ENCODE measurements around the gene BCL6. TPM values are rescaled to one million over a fixed set of nuclear protein-coding genes. Genes with fewer than 3 reads are reported as not detected.

Gene BCL6
- polyA plus RNA-seq, 3 donors = 7.2 to 9.4 (median 7.9) TPM

GRCh38 chr3:187763850-187764648 lies 18.8 kb upstream of the BCL6 start:
- DNase-seq (ENCODE audit: low read depth in 3 of 3, low spot score in 2 of 3) = no peak

GRCh38 chr3:187762792-187763191 lies 17.5 kb upstream of the BCL6 start:
- no peak for DNase-seq (ENCODE audit: low read depth in 3 of 3, low spot score in 2 of 3)

DNA sequence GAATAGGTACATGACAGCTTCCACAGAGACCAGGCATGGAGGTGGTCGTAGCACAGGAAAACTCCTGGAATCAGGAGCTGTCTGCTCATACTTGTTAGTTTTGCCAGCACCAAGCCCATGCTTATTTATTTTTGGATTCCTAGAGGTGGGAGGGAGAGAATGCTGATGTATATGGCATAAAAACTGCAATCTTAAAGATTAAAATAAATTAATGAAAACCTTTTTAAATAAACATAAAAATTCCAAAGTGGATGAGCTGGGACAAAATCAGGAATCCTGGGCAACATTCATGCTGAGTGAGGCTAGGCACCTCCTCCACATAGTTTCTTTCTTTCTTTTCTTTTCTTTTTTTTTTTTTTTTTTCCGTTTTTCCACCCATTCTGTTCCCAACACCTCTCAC lies 14.3 kb upstream of the BCL6 start:
- no peak for DNase-seq (ENCODE audit: low read depth in 3 of 3, low spot score in 2 of 3)

DNA sequence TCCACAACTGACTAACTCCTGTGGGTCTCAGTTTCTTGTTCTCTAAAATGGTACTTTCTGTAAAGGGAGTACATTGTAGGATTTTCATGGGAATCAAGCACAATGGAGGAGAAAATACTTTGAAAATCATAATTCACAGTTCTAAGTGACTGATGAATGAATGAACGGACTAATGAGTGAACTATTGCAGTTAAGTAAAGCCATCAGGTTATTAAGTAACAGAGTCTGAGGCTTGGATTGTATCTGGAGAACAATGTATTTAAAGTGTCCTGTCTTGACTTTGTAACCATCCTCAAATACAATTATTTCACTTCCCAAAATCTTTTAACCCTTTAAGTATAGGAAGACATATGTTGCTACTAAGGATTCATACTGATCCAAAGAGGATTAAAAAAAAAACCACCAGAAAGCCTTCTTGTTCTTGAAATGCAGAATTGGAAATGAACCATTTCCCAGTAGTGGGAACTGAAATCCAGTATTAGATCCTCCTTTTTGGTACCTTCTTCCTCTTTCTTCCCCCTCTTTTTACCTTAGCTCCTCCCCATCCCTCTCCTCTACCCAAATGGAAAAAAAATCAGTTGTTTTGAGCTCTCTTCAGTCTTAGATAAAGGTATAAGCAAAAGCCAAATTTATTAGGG lies 13.2 kb upstream of the BCL6 start:
- no peak for DNase-seq (ENCODE audit: low read depth in 3 of 3, low spot score in 2 of 3)

- DNase-seq (ENCODE audit: low read depth in 3 of 3, low spot score in 2 of 3) = no peak
Observed at GRCh38 chr3:187753516-187753915, 8.2 kb upstream of the BCL6 start.

- DNase-seq (ENCODE audit: low read depth in 3 of 3, low spot score in 2 of 3) = no peak
Observed at GRCh38 chr3:187750513-187751123, 5.3 kb upstream of the BCL6 start.

DNA sequence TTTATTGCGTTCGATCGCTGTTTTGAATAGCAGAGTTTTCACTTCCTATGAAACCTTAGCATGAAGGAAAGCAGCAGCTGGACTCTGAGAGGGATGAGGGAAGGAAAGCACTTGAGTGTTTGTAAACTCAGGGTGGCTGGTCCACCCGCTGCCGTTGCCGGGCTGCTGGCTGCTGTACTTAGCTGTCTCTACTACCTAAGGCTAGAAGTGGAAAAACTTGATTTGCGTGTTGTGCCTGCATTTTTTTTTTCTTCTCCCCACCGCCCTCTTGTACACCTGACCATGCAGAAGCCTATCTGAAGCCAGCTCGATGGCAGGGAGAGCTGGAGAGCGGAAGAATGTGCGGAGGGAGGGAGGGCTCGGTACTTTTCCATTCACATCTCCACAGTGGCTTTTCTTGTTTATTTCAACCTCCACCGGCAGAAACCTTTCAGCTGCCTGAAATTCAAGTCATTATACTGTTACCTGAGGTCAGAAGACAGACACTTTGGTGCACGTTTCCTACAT lies 4.8 kb upstream of the BCL6 start:
- DNase-seq (ENCODE audit: low read depth in 3 of 3, low spot score in 2 of 3) = no peak

DNA sequence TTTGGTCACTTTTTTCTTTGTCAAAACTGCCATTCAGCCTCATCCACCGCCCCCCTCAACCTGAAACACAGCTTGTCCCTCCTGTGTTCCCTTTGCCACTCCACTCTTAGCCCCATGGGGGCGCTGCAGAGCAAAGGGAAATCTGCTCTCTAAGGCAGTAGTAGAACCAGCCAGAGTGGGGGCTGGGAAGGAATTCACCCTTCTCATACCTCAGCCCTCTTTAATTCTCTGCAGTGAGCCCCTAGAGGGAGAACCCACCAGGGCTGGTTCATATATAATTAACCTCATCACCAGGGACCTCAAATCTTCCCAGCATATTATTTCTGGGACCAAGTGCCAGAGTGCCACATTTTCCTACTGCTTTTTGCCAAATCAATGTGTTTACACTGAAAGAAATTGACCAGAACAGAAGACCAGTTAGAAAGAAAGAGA lies 2.8 kb upstream of the BCL6 start:
- peak in 2 of 3 donors; percentile 92 to 93 for DNase-seq (ENCODE audit: low read depth in 3 of 3, low spot score in 2 of 3)

GRCh38 chr3:187747506-187747905 lies 2.2 kb upstream of the BCL6 start:
- DNase-seq (ENCODE audit: low read depth in 3 of 3, low spot score in 2 of 3) = no peak

DNA sequence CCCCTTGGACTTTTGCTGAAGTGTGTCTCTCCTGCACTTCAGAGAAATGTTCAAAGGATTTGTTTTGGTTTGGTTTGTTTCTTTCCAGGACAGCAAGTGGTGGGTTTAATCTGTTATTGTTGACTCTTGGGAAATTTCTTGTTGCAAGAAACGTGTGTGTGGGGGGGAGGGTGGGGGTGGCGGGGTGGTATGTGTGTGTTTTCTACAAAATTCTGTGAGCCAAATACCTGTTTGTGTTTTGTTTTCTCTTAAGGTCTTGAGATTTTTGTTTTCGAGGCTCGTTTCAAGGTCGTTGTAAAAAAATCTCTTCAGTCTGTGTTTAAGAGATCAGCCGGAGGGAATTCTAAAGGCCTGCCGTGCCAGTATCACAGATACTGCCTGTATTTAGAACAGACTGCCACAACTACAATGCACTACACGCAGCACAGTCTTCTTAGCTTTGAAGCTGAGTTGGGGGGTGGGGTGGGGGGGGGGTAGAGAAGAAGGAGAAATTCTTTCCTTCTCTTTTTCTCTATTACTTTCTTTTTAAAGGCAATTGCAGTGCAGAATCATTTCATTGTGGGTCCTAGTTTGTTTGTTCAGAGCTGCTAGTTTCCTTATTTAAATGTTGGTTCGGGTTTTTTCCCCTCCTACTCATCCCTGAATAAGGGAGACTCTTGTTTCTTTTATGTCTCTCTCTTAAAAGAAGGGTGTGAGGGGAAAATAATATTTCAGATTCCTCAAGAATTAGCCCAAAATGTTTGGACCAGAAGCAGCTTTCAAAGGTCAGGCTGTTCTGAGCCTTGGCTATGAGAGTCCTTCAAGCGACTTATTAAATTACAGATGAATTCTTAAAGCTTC lies 1.4 kb upstream of the BCL6 start:
- no peak for DNase-seq (ENCODE audit: low read depth in 3 of 3, low spot score in 2 of 3)

DNA sequence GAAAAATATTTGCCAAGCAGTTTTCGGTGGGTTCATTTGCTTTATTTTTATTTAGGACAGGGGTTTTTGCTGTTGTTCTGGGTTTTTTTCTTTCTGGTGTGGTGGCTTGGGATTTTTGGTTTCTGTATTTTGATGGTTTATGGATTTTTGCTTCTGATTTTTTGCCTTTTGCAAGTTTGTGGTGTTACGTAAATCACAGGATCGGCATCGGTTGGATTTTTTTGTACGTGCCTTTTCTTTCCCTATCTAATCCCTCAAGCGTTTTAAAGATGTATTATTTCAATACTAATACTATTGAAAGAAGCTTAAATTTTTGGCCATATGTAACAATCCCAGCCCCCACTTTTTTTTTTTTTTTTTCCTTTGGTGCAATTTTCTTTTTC lies 782 bp upstream of the BCL6 start:
- no peak for DNase-seq (ENCODE audit: low read depth in 3 of 3, low spot score in 2 of 3)

DNA sequence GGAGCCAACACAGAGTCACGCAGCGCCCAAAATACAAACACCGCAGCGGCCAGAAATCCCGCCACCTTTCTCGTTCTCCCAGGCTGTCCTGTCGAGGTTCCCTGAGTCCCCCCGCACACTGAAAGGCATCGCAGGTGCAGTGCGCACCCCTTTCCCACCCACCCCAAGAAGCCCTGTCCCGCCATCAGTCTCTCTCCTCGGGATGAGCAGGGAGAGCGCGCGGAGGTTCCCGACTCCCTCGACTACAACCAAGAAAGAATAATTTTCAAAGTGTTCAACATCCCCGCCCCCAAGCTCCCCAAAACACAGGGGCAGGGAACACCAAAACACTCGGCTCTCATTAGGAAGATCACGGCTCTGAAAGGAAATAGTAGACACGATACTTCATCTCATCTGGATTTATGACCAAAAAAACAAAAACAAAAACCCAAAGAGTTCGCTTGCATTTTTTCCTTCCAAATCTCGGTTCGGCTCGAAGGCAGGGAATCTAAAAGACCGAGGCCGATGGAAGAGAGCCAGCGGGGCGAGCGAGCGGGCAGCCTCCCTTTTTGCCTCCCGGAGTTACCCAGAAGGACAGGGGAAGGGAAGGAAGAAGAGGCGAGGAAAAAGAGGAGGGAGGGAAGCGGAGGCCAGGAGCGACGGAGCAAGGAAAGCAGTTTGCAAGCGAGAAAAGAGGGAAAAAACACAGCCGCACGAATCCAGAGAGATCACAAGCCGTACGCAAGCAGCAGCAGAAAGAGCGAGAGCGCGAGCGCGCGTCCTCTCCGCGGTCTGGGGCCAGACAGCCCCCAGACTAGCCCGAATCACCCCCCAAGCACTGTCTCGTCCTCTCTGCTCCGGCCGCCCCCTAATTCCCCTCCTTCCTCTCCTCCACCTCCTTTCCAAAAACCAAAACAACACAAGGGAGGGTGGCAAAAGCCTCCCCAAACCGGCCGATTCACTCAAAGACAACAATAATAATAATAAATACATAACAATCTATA lies 808 bp downstream of the BCL6 start:
- no peak for DNase-seq (ENCODE audit: low read depth in 3 of 3, low spot score in 2 of 3)

DNA sequence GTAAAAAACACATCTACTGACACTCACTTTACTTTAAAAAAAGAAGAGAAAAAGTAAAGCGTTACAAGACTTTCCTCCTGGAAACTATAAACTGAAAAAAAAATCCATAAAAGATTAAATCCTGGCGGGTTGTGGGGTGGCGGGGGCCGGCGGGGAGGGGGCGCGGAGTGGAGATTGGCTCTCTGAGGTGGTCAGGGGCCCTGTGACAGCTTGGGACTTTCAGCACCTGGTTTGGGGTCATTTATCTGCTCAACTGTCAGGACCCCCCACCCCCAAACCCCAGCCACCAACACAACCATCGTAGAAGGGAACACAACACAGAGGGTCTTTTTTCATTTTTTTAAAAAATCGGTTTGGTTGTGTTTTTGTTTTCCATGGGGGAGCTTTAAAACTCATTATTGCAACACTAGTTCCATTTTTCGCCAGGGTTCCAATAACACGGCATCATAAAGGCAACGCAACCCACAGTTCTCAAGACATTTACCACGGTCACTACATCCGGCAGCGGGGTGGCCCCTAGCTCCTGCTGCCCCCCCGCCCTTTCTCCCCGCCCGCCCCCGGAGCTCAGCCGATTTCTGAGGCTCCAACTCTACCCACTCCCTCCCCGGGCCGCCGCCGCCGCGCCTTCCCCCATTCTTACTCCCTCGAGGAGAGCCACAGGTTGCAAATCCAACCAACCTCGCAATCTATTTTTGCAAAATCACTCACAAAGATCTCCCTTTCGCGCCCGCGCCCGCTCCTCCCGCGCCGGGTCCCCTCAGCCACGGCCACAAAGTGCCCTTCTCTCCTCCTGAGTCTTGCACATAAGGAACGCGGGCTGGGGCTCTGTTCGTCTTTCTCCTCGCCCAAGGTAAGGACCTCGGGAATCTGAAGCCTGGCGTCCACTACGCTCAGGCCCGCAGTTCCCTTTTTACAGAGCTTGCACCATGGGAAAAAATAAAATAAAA lies 1.8 kb downstream of the BCL6 start:
- no peak for DNase-seq (ENCODE audit: low read depth in 3 of 3, low spot score in 2 of 3)

GRCh38 chr3:187742351-187743171 lies 2.7 kb downstream of the BCL6 start:
- no peak for DNase-seq (ENCODE audit: low read depth in 3 of 3, low spot score in 2 of 3)

GRCh38 chr3:187741403-187742350 lies 3.6 kb downstream of the BCL6 start:
- DNase-seq (ENCODE audit: low read depth in 3 of 3, low spot score in 2 of 3) = no peak
